NK-92 (cell line): ENCODE results near the gene COL19A1.
"Not testable (repeated sequence)": the region's sequence is repeated elsewhere in the genome, so short reads cannot be mapped to it uniquely, and the experiment has no call there.

ENCODE experiments used
- DNase-seq: peaks from one replicate; lab custom pipeline; 2025; ENCODE audit not compliant: unreplicated experiment; lab: John Stamatoyannopoulos, UW

The COL19A1 gene

DNA sequence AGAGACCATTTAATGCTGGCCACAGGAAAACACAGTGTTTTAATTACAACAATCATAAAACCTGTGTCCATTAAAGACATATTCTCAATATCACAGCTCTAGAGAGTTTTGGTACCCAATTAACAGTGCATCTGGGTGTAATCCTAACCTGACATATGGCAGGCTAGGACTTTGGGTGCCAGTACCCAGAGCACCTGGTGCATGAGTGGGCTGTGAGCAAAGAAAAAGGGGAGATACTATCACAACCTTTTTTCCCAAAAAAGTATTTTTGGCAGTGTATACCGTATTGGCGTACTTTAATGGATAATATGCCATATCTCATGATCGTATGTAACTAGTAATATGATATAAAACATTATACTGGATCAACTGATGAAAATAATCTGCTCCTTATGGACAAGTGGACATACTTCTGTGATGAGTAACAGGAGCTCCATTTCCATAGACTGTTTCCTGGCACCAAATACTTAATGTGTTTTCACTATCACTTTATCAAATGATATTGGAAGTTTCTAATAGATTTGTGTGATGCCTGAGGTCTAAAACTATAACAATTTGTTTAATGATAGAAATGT lies 91.7 kb downstream of the COL19A1 start:
- DNase-seq: no peak

DNA sequence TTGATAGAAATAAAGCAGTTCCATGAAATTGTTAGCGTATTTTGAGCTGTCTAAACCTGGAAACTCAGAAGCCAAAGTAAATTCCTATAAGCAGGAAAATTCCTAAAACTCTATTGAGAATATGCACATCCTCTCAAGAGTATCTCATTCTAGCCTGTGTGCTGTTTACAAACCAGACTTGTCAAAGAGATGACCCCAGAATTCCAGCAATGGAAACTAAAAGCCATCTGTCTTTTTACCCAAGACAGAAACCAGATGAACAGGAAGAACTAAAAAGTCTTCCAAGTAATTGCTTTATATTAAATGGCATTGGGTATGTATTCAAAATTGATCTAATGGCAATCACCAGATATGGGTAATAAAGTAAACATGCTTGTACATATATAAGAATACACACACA lies 92.6 kb downstream of the COL19A1 start:
- no peak for DNase-seq

DNA sequence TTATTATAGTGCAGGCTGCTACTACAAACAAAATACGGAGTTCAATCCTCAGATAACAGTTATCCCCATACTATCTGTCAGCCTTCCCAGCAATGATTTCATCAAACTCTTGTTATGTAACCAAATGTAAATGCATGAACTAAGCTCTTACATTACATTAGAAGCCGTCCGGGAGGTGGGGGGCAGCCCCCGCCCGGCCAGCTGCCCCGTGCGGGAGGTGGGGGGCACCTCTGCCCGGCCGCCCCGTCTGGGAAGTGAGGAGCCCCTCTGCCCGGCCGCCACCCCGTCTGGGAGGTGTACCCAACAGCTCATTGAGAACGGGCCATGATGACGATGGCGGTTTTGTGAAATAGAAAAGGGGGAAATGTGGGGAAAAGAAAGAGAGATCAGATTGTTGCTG lies 99.6 kb downstream of the COL19A1 start:
- not testable (repeated sequence) for DNase-seq

DNA sequence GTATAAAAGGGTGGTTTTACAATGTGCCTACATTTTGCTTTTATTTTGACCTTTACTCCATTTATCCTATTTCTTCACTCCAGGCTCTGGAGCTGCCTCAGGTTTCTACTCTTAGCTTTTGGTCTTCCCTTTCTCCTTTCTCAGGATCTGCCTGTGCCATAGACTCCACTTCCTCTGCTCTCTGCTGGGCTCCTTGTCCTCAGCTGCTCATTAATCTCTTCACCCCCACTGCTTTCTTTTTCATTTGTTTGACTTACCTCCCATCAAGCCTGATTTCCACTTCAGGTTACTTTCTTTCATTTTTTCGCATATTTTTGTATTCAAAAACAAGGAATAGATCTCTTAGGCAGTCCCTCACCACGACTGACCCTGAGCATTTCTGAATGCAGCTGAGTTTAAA lies 106.8 kb downstream of the COL19A1 start:
- no peak for DNase-seq

DNA sequence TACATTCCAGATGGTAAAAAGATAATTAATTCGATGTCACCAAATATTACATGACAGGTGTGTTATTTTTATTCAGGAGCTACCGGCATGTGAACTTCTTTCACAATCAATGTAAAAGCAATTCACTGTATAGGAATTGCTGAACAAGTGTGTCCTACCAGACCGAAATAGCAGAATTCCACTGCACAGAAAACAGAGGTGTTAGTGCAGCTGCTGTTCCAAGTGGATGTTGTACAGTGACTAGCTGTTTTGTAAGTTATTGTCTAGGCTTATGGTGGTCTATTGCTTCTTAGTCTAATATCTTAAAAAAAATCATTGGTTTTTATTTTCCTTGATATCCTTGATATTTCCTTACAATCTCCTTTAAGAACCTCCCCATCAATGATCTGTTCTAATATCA lies 107.4 kb downstream of the COL19A1 start:
- no peak for DNase-seq

DNA sequence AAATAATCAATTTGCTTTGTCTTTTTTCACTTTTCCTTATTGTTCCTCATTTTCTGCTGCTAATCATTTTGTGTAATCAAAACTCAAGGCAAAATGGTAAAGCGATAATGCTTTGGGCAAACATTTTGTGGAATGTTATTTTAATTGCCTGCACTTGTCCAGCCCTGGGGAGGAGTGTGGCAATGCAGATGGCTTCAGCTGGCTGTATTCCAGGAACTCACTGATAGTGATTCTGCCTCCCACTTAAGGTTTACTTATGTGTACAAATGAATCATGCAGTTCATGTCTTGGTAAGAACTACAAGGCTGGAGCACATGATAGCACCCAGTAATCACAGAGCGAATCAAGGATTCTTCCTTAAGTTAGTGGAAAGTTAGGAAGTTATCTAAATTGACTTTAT lies 107.8 kb downstream of the COL19A1 start:
- DNase-seq: no peak

DNA sequence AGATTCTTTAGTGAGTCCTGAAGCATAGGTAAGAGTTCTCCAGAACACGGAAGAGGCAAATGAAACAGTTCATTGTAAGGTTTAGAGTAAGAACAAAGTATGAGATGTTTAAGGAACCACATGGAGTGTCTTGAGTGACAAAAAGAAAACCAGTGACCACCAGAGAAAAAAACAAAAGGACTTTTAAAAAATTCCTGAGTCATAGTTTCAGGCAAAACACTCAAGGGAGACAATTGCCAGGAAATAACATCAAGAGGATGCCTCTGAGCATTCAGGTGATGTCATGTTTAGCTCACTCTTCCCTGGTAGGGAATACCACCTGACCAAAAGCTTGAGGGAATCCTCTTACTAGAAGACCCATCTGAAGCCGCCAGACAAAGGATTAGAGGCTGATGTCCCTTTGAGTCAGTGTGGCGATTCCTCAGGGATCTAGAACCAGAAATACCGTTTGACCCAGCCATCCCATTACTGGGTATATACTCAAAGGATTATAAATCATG lies 110.3 kb downstream of the COL19A1 start:
- no peak for DNase-seq

DNA sequence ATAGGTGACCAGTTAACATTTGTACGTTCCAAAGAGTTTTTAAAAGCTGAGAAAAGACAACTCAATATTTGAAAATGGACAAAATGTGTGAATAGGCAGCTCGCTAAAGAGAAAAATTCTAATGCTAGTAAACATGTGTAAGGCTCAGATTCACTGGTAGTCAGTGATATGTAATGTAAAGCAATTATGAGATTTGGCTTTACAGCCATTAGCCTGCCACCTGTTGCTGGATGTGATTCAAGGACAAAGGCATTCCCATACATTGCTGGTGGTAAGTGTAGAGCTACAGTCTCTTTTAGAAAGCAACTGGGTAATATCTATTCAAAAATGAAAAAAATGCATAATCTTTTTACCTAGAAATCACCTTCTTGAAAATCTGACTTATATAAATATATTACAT lies 114.3 kb downstream of the COL19A1 start:
- DNase-seq: no peak

DNA sequence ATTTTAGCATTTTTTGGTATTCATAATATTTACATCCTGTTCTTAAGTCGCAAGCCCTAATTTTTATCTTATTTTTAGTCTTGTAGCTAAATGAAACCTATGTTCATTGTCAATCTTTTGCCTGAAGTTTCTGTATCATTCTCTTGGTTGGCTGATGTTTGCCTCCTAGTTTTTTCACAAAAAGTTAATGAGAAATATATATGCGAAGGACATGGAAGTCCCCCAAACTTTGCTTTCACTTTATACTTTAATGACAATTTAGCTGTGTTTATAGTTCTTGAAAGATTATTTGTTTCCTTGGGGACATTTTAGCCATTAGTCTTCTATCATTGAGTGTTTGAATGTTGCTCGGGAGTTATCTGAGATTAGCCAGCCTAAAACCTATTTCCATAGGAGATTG lies 118.2 kb downstream of the COL19A1 start:
- DNase-seq: no peak

DNA sequence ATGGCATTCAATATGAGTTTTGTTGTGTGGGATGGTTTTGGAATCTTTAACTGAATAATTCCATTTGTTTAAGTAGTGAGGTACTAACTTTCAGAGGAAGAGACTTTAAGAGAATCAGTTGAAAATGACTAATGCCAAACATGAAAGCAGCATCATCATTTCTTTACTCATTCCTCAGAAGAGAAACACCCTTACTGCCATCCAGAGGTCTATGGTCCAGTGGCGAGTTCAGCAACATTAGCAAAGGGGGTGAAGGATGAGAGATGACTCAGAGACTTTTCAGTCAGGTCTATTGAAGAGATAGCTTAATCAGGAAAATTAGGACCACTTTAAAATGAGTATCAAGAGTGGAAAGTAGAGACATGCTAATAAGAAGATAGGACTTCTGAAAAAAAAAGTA lies 118.8 kb downstream of the COL19A1 start:
- DNase-seq: no peak

DNA sequence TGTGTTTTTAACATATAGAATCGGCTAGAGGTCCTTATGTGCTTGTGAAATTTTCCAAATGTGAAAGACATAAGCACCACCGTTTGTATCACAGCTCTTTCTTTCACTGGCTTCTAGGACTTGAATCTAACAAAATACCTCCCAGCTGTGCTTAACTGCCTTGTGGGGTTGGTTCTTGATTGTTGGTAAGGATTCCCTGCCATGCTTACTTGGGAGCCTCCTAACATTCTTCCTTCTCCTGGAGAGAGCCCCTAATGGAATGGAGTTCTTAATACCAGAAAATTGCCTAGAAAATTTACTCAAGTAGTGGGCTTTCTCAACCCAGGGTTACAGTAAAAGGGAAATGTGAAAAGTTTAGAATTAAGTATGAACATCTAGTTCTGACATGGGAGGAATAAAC lies 121.2 kb downstream of the COL19A1 start:
- no peak for DNase-seq

DNA sequence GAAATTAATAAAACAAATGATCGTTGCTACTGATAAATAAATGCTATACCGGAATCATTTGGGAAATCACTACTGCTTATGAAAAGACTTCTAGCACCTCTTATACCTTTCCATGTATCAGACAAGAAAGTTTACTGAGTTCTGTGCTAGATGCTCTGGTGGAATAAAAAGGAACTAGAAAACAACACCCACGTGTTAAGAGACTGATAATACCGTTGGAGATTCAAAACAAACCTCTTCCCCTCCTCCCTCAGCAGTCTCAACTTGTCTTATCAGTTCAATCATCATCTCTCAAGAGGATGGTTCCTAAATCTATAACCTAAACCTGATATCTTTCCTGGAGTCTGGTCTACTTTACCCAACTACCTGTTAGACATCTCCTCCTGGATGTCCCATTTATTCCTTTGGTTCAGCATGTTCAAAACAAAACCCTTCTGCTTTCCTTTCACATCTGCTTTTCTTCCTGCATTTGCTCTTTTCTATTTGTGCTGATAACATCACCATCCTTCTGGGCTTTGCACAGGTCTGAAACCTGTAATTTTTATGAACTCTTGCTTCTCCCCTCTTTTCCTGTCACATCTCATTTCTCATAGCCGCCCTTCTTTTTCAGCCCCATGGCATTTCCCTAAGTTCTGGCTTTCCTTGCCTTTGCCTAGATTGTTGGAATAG lies 122.2 kb downstream of the COL19A1 start:
- DNase-seq: no peak

DNA sequence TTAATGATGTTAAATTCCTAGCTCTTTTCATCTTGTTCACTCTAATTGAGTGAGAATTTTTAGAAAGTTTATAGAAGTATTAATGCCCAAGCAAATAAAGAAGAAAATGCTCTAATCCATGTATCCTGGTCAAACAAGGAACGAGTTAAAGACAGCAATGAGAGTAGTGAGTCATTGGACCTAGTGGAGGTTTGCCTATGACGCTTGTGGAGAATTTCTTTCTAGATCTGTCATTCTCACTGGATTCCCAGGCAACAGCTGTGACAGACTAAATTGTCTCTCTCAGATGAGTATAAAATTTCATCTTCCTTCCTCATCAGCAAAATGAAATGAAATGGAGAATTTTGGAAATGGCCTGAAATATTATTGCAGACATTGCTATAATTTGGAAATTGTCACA lies 127.9 kb downstream of the COL19A1 start:
- DNase-seq: no peak

DNA sequence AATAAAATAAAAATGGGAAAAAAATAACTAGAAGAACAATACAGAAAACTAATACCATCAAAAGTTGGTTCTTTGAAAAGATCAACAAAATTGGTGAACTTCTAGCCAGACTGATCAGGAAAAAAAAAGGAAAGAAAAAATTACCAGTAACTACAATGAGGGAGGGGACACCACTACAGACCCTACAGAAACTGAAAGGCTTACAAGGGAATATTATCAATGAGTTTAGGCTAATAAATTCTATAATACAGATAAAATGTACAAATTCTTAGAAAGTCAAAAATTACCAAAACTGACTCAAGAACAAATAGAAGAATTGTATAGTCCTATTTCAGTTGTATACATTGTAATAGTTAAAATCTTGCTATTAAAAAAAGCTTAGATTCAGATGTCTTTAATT lies 141.8 kb downstream of the COL19A1 start:
- DNase-seq: no peak

DNA sequence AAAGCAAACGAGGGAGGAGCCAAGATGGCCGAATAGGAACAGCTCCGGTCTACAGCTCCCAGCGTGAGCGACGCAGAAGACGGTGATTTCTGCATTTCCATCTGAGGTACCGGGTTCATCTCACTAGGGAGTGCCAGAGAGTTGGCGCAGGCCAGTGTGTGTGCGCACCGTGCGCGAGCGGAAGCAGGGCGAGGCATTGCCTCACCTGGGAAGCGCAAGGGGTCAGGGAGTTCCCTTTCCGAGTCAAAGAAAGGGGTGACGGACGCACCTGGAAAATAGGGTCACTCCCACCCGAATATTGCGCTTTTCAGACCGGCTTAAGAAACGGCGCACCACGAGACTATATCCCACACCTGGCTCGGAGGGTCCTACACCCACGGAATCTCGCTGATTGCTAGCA lies 144.0 kb downstream of the COL19A1 start:
- DNase-seq: not testable (repeated sequence)

DNA sequence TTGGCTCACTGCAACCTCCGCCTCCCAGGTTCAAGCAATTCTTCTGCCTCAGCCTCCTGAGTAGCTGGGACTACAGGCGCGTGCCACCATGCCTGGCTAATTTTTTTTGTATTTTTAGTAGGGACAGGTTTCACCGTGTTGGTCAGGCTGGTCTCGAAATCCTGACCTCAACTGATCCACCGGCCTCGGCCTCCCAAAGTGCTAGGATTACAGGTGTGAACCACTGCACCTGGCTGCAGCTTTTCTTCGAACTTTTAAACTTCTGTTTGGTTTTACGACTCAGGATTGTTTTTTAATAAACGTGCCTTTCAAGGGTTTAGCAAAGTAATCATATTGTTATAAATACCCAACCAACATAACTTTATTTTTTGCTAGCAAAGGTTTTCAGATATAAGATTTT lies 156.8 kb downstream of the COL19A1 start:
- not testable (repeated sequence) for DNase-seq

DNA sequence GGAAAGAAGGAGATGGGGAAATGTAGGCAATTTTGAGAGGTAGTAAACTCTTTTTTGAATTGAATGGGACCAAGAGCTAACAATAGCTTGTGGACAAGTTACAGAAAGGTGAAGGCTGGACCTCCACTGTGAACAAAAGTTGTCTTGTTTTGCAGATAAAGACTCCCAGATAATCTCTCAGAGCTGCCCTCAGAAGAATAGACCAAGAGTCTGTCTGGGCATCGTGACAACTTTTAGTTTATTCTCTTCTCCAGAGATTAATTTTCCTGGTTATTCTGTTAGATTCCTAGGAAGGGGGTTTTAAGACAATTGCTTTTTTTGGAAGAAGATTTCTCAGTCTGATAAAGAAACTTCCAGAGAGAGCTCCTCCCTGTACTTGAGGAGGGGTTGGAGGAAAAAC lies 161.9 kb downstream of the COL19A1 start:
- DNase-seq: no peak

DNA sequence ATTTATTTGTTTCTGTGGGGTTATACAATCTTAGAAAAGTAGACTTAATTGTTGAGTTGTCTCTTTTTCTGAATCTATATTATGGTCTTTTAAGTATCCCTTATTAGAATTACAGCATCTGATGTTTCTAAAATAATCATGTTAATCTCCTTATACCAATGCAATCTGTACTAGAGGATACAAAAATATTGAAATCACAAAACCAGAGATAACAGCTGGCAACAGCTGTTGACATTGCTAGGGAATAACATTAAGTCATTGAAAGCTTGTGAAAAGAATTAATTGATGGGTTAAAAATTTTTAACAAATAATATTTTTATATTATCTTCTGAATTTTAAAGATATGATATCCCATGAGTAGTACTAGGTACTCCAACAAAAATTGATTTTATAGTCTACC lies 162.6 kb downstream of the COL19A1 start:
- no peak for DNase-seq

DNA sequence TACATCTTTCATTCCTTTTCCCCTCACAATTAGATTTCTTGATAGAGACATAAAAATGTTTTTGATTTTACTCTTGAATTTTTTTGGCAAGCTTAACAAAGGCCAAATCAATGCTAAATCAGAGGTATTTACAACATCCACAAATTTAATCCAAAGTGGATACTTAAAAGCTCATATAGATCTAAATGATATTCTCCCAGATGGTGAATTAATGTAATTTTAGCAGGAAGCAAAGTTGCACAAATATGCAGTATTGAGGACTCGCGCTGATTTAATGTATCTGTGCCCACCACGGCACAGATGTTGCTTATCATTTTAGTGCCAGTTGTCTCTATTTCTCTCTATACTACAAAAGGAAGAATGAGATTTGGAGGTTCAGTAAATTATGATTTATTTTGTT lies 167.4 kb downstream of the COL19A1 start:
- DNase-seq: no peak

DNA sequence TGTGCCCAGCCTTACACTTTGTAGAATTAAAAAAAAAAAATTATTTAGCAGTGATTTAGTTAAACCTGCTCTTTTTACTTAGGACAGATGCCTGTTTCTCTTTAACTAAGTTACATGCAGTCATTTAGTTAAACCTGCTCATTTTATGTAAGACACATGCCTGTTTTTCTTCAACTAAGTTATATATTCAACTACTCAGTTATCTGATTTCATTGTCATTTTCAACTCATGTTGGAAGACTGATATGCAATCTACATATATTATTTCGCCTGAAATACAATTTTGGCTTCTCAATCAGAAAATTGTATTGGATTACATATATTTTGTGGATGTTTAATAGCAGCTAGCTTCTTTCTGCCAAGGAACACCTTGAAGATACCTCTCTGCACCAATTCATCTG lies 171.1 kb downstream of the COL19A1 start:
- DNase-seq: no peak

DNA sequence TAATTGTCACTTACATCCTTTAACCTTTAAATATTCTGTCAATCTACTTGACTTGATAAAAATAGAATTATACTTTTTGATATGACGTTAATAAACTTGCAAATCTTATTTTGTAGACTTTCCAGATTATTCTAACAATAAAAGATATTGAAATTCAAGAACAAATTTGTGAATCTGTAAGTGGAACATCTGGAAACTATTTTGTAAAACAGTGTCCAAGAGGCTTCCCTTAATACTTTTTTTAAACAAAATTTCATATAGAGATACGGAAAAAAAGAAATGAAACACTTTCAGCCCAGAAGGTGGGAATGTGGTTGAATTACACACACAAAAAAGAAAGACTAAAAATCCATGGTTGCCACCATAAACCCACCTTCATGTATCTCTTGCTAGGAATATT lies 174.4 kb downstream of the COL19A1 start:
- no peak for DNase-seq

DNA sequence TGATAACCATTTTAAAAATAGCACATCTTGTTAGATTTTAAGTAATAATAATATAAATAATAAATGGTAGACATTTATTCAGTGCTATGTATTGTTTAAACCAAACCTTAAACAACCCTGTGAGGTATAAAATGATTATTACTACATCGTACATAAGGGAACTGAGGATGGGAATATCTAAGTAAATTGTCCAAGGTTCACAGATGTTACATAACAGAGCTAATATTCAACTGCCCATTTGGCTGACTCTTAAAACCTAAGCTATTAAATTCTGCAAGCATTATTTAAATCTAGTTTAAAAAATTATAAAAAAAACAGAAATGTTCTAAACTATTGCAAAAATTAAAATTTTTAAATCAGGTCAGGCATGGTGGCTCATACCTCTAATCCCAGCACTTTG lies 175.1 kb downstream of the COL19A1 start:
- no peak for DNase-seq

DNA sequence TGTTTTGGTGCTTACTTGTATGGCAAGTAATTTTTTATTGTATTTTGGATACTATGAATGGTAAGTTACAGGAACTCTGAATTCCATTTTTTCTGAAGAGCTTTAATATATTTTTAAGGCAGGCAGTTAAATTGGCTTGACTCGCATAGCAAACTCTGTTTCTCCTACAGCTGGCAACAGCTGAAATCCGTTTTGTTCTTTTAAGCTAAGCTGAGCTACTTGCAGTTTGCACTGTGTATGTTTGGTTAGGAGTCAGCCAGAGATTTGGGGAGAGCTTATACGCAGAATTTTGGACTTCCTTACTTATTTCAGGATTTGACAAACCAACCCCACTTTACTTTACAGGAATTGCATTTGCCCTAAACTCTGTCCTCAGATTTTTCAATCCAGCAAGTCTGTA lies 179.1 kb downstream of the COL19A1 start:
- no peak for DNase-seq
